Measurements from ENCODE around the gene NOP9. TPM values are rescaled to one million over a fixed set of nuclear protein-coding genes. Genes with fewer than 3 reads are reported as not detected.
A peak's percentile ranks its signal among the peaks of the same experiment; 100 is the strongest.

Gene NOP9
- total RNA-seq, 4 donors from 2014 or later = 14.5 to 30.0 (median 22.4) TPM

DNA sequence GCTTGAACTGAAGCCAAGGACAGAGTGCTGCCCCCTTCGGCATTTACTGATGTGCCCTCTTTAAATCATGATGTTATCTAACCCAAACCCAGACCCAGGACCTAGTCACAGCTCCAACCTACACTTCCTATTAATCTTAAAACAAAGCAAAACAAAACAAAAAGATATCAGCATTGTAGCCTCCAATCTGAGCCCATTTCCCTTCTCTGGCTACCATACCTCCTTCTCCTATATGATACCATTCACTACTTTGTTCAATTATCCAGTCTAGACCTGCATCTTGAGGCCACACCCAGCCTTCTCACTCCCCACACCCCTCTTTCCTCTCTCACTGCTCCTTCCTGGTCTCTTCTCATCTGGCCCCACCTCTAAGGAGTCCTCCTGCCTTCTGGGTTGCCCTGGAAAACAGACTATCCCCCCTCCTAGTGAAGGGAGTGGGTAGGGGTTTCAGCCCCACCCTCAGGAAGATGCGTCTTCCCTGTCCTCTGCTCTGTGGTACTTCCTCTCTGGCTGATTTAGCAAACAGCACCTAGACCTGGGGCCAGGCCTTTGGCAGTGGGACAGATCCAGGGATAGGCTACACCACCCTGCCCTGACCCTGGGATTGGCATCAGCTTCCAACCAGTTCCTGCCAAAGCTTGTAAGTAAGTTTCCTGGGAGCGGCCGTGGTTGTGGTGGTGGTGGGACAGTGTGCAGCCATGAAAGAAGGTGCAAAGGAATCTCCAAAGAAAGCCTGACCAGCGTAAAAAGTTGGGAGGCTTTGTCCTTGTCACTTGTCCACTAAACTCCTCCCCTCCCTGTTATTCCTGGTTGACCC, 14.9 kb downstream of the NOP9 start:
- Histone ChIP-seq H3K36me3 (no peaks in the 10 kb centered on the region), H3K9me3 (no peaks in the 10 kb centered on the region), H3K27me3 (no peaks in the 10 kb centered on the region), H3K27ac (peak overlapping the region; percentile 7 to 72 (median 34)), H3K4me3 (no peak overlapping the region), H3K4me1 (peaks cover 4 to 59% (median 26%) of the 10 kb centered on the region in 4 donors)
- no peak for TF ChIP-seq POLR2A (IDR thresholded peaks at IDR 0.05)
- TF ChIP-seq, protein P1, sequence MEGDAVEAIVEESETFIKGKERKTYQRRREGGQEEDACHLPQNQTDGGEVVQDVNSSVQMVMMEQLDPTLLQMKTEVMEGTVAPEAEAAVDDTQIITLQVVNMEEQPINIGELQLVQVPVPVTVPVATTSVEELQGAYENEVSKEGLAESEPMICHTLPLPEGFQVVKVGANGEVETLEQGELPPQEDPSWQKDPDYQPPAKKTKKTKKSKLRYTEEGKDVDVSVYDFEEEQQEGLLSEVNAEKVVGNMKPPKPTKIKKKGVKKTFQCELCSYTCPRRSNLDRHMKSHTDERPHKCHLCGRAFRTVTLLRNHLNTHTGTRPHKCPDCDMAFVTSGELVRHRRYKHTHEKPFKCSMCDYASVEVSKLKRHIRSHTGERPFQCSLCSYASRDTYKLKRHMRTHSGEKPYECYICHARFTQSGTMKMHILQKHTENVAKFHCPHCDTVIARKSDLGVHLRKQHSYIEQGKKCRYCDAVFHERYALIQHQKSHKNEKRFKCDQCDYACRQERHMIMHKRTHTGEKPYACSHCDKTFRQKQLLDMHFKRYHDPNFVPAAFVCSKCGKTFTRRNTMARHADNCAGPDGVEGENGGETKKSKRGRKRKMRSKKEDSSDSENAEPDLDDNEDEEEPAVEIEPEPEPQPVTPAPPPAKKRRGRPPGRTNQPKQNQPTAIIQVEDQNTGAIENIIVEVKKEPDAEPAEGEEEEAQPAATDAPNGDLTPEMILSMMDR (IDR thresholded peaks at IDR 0.05) = no peak
- no peak for DNase-seq

DNA sequence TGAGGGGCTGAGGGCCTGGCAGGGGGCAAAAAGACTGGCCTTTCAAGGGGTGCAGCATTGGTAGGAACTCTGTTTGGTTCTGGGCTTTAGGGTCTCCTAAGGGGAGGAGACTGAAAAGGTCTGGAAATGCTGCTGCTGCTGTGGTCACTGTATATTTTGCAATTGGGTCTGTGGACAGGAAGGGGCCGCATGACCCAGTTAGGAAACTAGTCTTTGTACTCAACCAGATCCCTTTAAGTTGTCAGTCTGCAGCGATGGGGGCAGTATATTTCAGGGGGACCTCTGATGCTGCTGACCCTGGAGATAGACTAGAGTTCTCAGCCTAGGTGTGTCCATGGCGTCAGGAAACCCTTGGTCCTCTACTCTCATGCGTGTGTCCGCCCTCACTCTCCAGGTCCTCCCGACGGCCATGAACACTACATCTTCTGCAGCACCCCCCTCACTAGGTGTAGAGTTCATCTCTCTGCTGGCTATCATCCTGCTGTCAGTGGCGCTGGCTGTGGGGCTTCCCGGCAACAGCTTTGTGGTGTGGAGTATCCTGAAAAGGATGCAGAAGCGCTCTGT, 15.7 kb downstream of the NOP9 start:
- Histone ChIP-seq H3K27me3 (no peaks in the 10 kb centered on the region), H3K4me3 (peak overlapping the region in 2 of 4 donors; percentile 27 to 33), H3K9me3 (no peaks in the 10 kb centered on the region), H3K4me1 (peaks cover 0 to 51% (median 19%) of the 10 kb centered on the region in 4 donors), H3K36me3 (no peaks in the 10 kb centered on the region), H3K27ac (peak overlapping the region; percentile 28 to 84 (median 52))
- no peak for DNase-seq
- TF ChIP-seq, protein P1 (IDR thresholded peaks at IDR 0.05) = no peak

GRCh38 chr14:24315807-24316596, 16.4 kb downstream of the NOP9 start:
- DNase-seq = peak in 2 of 3 donors; percentile 86 to 89
- Histone ChIP-seq H3K4me1 (peaks cover 0 to 46% (median 16%) of the 10 kb centered on the region in 4 donors), H3K9me3 (no peaks in the 10 kb centered on the region), H3K27me3 (no peaks in the 10 kb centered on the region), H3K4me3 (peak overlapping the region in 2 of 4 donors; percentile 27 to 33), H3K27ac (peak overlapping the region in 3 of 4 donors; percentile 32 to 84 (median 72)), H3K36me3 (no peaks in the 10 kb centered on the region)
- TF ChIP-seq POLR2A (IDR thresholded peaks at IDR 0.05) = no peak
- TF ChIP-seq, protein P1 (IDR thresholded peaks at IDR 0.05) = peak in 4 of 6 experiments; percentile 25 to 67 (median 60)

GRCh38 chr14:24316597-24316950, 16.9 kb downstream of the NOP9 start:
- TF ChIP-seq, protein P1 (IDR thresholded peaks at IDR 0.05) = no peak
- no peak for TF ChIP-seq POLR2A (IDR thresholded peaks at IDR 0.05)
- Histone ChIP-seq H3K9me3 (no peaks in the 10 kb centered on the region), H3K4me1 (peaks cover 0 to 41% (median 16%) of the 10 kb centered on the region in 4 donors), H3K27me3 (no peaks in the 10 kb centered on the region), H3K4me3 (peak overlapping the region in 2 of 4 donors; percentile 27 to 33), H3K36me3 (no peaks in the 10 kb centered on the region), H3K27ac (peak overlapping the region in 3 of 4 donors; percentile 32 to 84 (median 72))
- no peak for DNase-seq

- H3K9me3 ChIP-seq = no peaks in the 10 kb centered on the region
- no peak overlapping the region for H3K4me3 ChIP-seq
- no peaks in the 10 kb centered on the region for H3K27me3 ChIP-seq
- H3K4me1 ChIP-seq = peaks cover 0 to 36% (median 11%) of the 10 kb centered on the region in 4 donors
- no peaks in the 10 kb centered on the region for H3K36me3 ChIP-seq
- no peak overlapping the region for H3K27ac ChIP-seq
- TF ChIP-seq POLR2A (IDR thresholded peaks at IDR 0.05) = no peak
- TF ChIP-seq, protein P1 (IDR thresholded peaks at IDR 0.05) = no peak
- DNase-seq = no peak
These were observed 17.7 kb downstream of the NOP9 start for GRCh38 chr14:24317141-24317928.
